ENCODE measurements around the gene CCDC137. TPM values are rescaled to one million over a fixed set of nuclear protein-coding genes. Genes with fewer than 3 reads are reported as not detected.
A peak's percentile ranks its signal among the peaks of the same experiment; 100 is the strongest.

Gene CCDC137
- total and polyA plus RNA-seq, 2 experiments from 2014 or later: 11.7 to 22.8 TPM

DNA sequence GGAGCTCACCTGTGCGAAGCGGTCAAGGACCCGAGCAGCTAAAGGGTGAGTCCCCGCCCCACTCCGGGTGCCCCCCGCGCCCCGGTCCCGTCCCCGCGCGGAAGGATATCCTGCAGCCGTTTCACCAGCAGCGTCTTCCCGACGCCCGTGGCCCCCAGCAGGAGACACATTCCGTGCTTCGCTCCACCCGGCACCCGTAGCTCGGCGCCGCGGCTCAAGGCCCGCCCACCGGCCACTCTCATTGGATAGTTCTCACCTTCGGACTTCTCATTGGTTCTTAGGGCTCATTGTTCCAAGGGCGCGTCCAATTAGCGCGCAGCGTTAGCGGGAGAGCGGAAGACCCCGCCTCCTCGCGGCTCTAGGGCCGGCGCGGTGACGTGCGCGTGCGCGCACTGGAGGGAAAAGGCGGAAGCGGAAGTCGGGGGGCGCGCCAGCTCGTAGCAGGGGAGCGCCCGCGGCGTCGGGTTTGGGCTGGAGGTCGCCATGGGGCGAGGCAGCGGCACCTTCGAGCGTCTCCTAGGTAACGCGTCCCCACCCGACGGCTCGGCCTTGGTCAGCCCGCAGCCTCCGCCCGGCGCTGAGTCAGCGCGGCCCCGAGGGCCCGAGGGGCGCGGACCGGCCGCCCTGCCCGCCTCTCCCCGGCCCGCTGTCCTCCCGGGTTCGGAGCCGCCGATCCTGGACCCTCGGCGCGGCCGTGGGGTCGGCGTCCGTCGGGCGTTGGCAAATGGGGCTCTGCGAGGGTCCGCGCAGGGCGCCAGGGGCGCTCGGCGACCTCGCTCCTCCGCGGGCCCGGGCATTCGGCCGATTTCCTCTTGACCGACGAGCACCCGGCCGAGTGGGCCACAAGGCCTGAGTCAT lies 17.3 kb downstream of the CCDC137 start, which contains the start of the genes ARL16 and HGS:
ARL16 (minus strand) TSS at position 214 of the 858 bp plus-strand sequence; CDS start at position 170, 44 bp downstream.
HGS (plus strand) TSS at position 428 of the 858 bp plus-strand sequence; CDS start at position 484, 56 bp downstream.
- H3K36me3 ChIP-seq (ENCODE audit: low read depth): peaks cover 23% of the 10 kb centered on the region

DNA sequence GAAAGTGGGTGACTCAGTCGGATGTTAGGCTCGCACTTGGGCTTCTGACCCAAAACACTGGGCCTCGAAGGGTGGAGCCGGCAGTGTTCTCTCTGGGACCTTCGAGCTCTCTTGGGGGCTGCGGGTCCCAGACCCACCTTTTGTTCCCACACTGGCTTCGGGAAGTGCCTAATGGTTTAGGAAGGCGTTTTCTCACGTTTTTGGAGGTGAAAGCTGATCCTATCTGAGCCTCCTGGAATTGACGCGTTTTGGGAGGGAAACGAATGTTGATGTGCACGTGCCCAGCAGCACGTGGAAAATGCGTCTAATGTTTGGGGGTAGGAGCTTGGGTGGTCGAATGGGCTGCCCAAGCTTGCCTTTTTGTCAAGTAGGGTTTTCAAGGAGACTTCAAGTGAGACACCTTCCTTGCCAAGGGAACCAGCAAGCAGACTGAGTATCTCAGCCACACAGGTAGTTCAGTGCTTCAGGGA lies 17.9 kb downstream of the CCDC137 start:
- 1 to 2% methylated on average over 16 of the region's 16 CpGs for WGBS, 2 experiments (ENCODE audit: low coverage in 1 of 2, low lambda C conversion rate in 2 of 2, missing lambda C conversion rate in 2 of 2)
- no peak for DNase-seq
- H3K4me1 ChIP-seq (ENCODE audit: insufficient read depth): peaks cover 23% of the 10 kb centered on the region
- H3K36me3 ChIP-seq (ENCODE audit: low read depth): peaks cover 27% of the 10 kb centered on the region
- no peaks in the 10 kb centered on the region for H3K9me3 ChIP-seq (ENCODE audit: low read depth)
- no peak overlapping the region for H2AFZ ChIP-seq
- peak overlapping the region; percentile 86 for H3K4me3 ChIP-seq
- peaks cover 92% of the 10 kb centered on the region for H3K79me2 ChIP-seq (ENCODE audit: insufficient read depth)
- peak overlapping the region; percentile 93 for H3K9ac ChIP-seq
- peaks cover 6% of the 10 kb centered on the region; the same call in 1 of the 2 replicates for H4K20me1 ChIP-seq (ENCODE audit: insufficient read depth)
- no peaks in the 10 kb centered on the region for H3K27me3 ChIP-seq (replicated peaks; ENCODE audit: insufficient read depth)
- H3K4me2 ChIP-seq (ENCODE audit: unreplicated experiment): peak overlapping the region; percentile 88
- in situ Hi-C loops (cut with MboI): no loop called here
- H3F3A ChIP-seq (ENCODE audit: insufficient read depth): peaks cover 7% of the 10 kb centered on the region
- peak overlapping the region; percentile 96 for H3K27ac ChIP-seq
- TF ChIP-seq EZH2phosphoT487 (IDR thresholded peaks at IDR 0.05; ENCODE audit: insufficient read depth, low read depth) (no peak), EZH2 (IDR thresholded peaks at IDR 0.05; ENCODE audit: insufficient read depth, poor library complexity, severe bottlenecking) (no peak)
- H3K9me2 ChIP-seq (ENCODE audit: insufficient read depth): no peaks in the 10 kb centered on the region

More for the DNA sequence above, 17.3 kb downstream of the CCDC137 start, which contains the start of the genes ARL16 and HGS:
- in situ Hi-C loops (cut with MboI): no loop called here
- Histone ChIP-seq H3K4me1 (ENCODE audit: insufficient read depth) (peaks cover 23% of the 10 kb centered on the region), H3K9me2 (ENCODE audit: insufficient read depth) (no peaks in the 10 kb centered on the region), H3K27me3 (replicated peaks; ENCODE audit: insufficient read depth) (no peaks in the 10 kb centered on the region), H3K9ac (peak within 1 kb of the TSS; percentile 93), H3K9me3 (ENCODE audit: low read depth) (no peaks in the 10 kb centered on the region), H3K4me3 (peak within 1 kb of the TSS; percentile 86), H3F3A (ENCODE audit: insufficient read depth) (peaks cover 7% of the 10 kb centered on the region), H4K20me1 (ENCODE audit: insufficient read depth) (peaks cover 6% of the 10 kb centered on the region; the same call in 1 of the 2 replicates), H3K4me2 (ENCODE audit: unreplicated experiment) (peak within 1 kb of the TSS; percentile 88), H2AFZ (peak within 1 kb of the TSS; percentile 68), H3K79me2 (ENCODE audit: insufficient read depth) (peaks cover 92% of the 10 kb centered on the region), H3K27ac (peak within 1 kb of the TSS; percentile 96)
- no peak for TF ChIP-seq EZH2phosphoT487 (IDR thresholded peaks at IDR 0.05; ENCODE audit: insufficient read depth, low read depth)
- no peak for TF ChIP-seq EZH2 (IDR thresholded peaks at IDR 0.05; ENCODE audit: insufficient read depth, poor library complexity, severe bottlenecking)
- WGBS, 2 experiments (ENCODE audit: low coverage in 1 of 2, low lambda C conversion rate in 2 of 2, missing lambda C conversion rate in 2 of 2): 0 to 1% methylated on average over 90 to 112 of the region's 112 CpGs
- peak; percentile 100 for DNase-seq

DNA sequence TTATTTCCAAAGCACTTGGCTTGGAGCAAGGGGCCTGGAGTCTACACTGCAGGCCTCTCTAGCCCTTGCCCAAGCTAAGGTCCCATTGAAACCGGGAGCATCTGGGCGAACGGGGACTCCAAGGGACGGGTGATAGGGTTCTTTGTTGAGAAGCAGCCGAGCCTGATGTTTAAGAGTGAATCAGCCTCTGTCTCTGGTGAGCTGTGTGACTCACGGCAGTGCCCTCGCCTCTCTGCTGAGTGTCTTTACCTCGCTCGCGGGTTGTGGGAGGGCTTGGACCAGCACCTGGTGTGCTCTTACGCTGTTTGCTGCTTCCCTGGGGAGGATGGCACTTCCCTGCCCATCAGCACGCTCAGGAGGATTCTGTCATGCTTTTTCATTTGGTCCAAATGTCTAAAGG lies 18.6 kb downstream of the CCDC137 start:
- TF ChIP-seq EZH2phosphoT487 (IDR thresholded peaks at IDR 0.05; ENCODE audit: insufficient read depth, low read depth): no peak
- TF ChIP-seq EZH2 (IDR thresholded peaks at IDR 0.05; ENCODE audit: insufficient read depth, poor library complexity, severe bottlenecking): no peak
- Histone ChIP-seq H3K9ac (peak overlapping the region; percentile 93), H3K36me3 (ENCODE audit: low read depth) (peaks cover 27% of the 10 kb centered on the region), H3K4me1 (ENCODE audit: insufficient read depth) (peaks cover 23% of the 10 kb centered on the region), H3K4me2 (ENCODE audit: unreplicated experiment) (peak overlapping the region; percentile 88), H3K9me3 (ENCODE audit: low read depth) (no peaks in the 10 kb centered on the region), H2AFZ (no peak overlapping the region), H3K9me2 (ENCODE audit: insufficient read depth) (no peaks in the 10 kb centered on the region), H3K79me2 (ENCODE audit: insufficient read depth) (peaks cover 92% of the 10 kb centered on the region), H3K27me3 (replicated peaks; ENCODE audit: insufficient read depth) (no peaks in the 10 kb centered on the region), H3F3A (ENCODE audit: insufficient read depth) (peaks cover 7% of the 10 kb centered on the region), H4K20me1 (ENCODE audit: insufficient read depth) (peaks cover 6% of the 10 kb centered on the region; the same call in 1 of the 2 replicates), H3K4me3 (peak overlapping the region; percentile 86), H3K27ac (peak overlapping the region; percentile 96)
- peak; percentile 96 for DNase-seq
- WGBS, 2 experiments (ENCODE audit: low coverage in 1 of 2, low lambda C conversion rate in 2 of 2, missing lambda C conversion rate in 2 of 2): 12 to 13% methylated on average over 12 of the region's 12 CpGs
- in situ Hi-C loops (cut with MboI): no loop called here

DNA sequence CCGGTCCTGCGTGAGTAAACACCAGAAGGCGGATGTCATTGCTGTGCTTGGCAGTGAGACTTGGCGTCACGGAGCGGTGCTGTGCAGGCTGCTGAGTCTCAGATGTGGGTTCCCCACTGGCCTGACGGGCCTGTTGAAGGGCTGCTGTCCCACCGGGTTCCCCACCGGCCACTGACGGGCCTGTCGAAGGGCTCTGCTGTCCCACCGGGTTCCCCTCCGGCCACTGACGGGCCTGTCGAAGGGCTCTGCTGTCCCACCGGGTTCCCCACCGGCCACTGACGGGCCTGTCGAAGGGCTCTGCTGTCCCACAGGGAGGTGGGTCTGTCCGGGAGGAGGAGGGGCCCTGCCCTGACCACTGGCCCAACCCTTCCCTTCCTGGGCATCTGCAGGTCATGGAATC lies 20.1 kb downstream of the CCDC137 start:
- 91 to 94% methylated on average over 17 to 20 of the region's 20 CpGs for WGBS, 2 experiments (ENCODE audit: low coverage in 1 of 2, low lambda C conversion rate in 2 of 2, missing lambda C conversion rate in 2 of 2)
- no peak overlapping the region for H3K4me2 ChIP-seq (ENCODE audit: unreplicated experiment)
- in situ Hi-C loops (cut with MboI): no loop called here
- peaks cover 6% of the 10 kb centered on the region; the same call in 1 of the 2 replicates for H4K20me1 ChIP-seq (ENCODE audit: insufficient read depth)
- H3K27me3 ChIP-seq (replicated peaks; ENCODE audit: insufficient read depth): no peaks in the 10 kb centered on the region
- no peak overlapping the region for H3K4me3 ChIP-seq
- H3K9me2 ChIP-seq (ENCODE audit: insufficient read depth): no peaks in the 10 kb centered on the region
- H3K36me3 ChIP-seq (ENCODE audit: low read depth): peaks cover 30% of the 10 kb centered on the region
- 0 out of 2 replicates have a peak overlapping the region, but pooled peaks have one; percentile 93 for H3K9ac ChIP-seq
- peaks cover 23% of the 10 kb centered on the region for H3K4me1 ChIP-seq (ENCODE audit: insufficient read depth)
- peaks cover 7% of the 10 kb centered on the region for H3F3A ChIP-seq (ENCODE audit: insufficient read depth)
- H3K79me2 ChIP-seq (ENCODE audit: insufficient read depth): peaks cover 92% of the 10 kb centered on the region
- no peak overlapping the region for H2AFZ ChIP-seq
- DNase-seq: no peak
- no peak overlapping the region for H3K27ac ChIP-seq
- TF ChIP-seq EZH2 (IDR thresholded peaks at IDR 0.05; ENCODE audit: insufficient read depth, poor library complexity, severe bottlenecking): no peak
- TF ChIP-seq EZH2phosphoT487 (IDR thresholded peaks at IDR 0.05; ENCODE audit: insufficient read depth, low read depth): no peak
- H3K9me3 ChIP-seq (ENCODE audit: low read depth): no peaks in the 10 kb centered on the region
